Ishikawa (cell line): ENCODE data around the gene MARK3.
A peak's percentile ranks its signal among the peaks of the same experiment; 100 is the strongest.

Experiments
- CEBPB ChIP-seq: IDR thresholded peaks from 2 replicates; pipeline ENCODE4 v1.6.1; 2012
- CREB1 ChIP-seq: IDR thresholded peaks from 2 replicates; pipeline ENCODE4 v1.6.1; 2012; ENCODE audit warnings: low read depth
- EGR1 ChIP-seq: IDR thresholded peaks from 2 replicates; pipeline ENCODE4 v1.6.1; 2012
- EP300 ChIP-seq: IDR thresholded peaks from 2 replicates; pipeline ENCODE4 v1.6.1; 2012; ENCODE audit warnings: borderline replicate concordance
- FOXM1 ChIP-seq: IDR thresholded peaks from 2 replicates; pipeline ENCODE4 v1.6.1; 2012; ENCODE audit warnings: low read depth, borderline replicate concordance
- NFIC ChIP-seq: IDR thresholded peaks from 2 replicates; pipeline ENCODE4 v1.6.1; 2012
- RAD21 ChIP-seq: IDR thresholded peaks from 2 replicates; pipeline ENCODE4 v1.6.1; 2012; ENCODE audit warnings: low read depth
- TAF1 ChIP-seq: IDR thresholded peaks from 2 replicates; pipeline ENCODE4 v1.6.1; 2012; ENCODE audit warnings: low read depth, mild to moderate bottlenecking
- TCF12 ChIP-seq: IDR thresholded peaks from 2 replicates; pipeline ENCODE4 v1.6.1; 2012; ENCODE audit warnings: low read depth
- TEAD4 ChIP-seq: IDR thresholded peaks from 2 replicates; pipeline ENCODE4 v1.6.1; 2012
- YY1 ChIP-seq: IDR thresholded peaks from 2 replicates; pipeline ENCODE4 v1.6.1; 2012; ENCODE audit warnings: low read depth
- ZBTB7A ChIP-seq: IDR thresholded peaks from 2 replicates; pipeline ENCODE4 v1.6.1; 2012; ENCODE audit warnings: low read depth
- TF ChIP-seq, protein P1 (sequence below): IDR thresholded peaks from 2 replicates; pipeline ENCODE4 v1.6.1; 2012
- TF ChIP-seq, protein P2 (sequence below): IDR thresholded peaks from 2 replicates; pipeline ENCODE4 v1.6.1; 2012; ENCODE audit warnings: low read depth, mild to moderate bottlenecking
- TF ChIP-seq, protein P3 (sequence below): IDR thresholded peaks from 2 replicates; pipeline ENCODE4 v1.6.1; 2012

Gene MARK3

DNA sequence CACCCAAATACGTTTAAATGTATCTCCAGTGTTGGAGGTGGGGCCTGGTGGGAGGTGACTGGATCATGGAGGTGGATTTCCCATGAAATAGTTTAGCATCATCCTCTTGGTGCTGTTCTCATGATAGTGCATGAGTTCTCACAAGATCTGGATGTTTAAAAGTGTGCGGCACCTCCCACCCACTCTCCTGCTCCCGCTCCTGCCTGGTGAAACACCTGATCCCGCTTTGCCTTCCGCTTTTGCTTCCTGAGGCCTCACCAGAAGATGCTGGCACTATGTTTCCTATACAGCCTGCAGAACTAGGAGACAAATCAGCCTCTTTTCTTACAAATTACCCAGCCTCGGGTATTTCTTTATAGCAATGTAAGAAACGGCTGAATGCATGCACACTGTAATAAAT is 31.1 kb upstream of the MARK3 start:
- TF ChIP-seq EP300 (no peak), NFIC (no peak), TEAD4 (no peak), CREB1 (no peak), CEBPB (no peak), EGR1 (no peak), YY1 (no peak), FOXM1 (no peak), RAD21 (no peak), TCF12 (no peak), ZBTB7A (no peak), TAF1 (no peak)
- TF ChIP-seq, protein P1, sequence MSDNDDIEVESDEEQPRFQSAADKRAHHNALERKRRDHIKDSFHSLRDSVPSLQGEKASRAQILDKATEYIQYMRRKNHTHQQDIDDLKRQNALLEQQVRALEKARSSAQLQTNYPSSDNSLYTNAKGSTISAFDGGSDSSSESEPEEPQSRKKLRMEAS = no peak
- TF ChIP-seq, protein P2, sequence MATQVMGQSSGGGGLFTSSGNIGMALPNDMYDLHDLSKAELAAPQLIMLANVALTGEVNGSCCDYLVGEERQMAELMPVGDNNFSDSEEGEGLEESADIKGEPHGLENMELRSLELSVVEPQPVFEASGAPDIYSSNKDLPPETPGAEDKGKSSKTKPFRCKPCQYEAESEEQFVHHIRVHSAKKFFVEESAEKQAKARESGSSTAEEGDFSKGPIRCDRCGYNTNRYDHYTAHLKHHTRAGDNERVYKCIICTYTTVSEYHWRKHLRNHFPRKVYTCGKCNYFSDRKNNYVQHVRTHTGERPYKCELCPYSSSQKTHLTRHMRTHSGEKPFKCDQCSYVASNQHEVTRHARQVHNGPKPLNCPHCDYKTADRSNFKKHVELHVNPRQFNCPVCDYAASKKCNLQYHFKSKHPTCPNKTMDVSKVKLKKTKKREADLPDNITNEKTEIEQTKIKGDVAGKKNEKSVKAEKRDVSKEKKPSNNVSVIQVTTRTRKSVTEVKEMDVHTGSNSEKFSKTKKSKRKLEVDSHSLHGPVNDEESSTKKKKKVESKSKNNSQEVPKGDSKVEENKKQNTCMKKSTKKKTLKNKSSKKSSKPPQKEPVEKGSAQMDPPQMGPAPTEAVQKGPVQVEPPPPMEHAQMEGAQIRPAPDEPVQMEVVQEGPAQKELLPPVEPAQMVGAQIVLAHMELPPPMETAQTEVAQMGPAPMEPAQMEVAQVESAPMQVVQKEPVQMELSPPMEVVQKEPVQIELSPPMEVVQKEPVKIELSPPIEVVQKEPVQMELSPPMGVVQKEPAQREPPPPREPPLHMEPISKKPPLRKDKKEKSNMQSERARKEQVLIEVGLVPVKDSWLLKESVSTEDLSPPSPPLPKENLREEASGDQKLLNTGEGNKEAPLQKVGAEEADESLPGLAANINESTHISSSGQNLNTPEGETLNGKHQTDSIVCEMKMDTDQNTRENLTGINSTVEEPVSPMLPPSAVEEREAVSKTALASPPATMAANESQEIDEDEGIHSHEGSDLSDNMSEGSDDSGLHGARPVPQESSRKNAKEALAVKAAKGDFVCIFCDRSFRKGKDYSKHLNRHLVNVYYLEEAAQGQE = no peak
- TF ChIP-seq, protein P3, sequence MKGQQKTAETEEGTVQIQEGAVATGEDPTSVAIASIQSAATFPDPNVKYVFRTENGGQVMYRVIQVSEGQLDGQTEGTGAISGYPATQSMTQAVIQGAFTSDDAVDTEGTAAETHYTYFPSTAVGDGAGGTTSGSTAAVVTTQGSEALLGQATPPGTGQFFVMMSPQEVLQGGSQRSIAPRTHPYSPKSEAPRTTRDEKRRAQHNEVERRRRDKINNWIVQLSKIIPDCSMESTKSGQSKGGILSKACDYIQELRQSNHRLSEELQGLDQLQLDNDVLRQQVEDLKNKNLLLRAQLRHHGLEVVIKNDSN = no peak

DNA sequence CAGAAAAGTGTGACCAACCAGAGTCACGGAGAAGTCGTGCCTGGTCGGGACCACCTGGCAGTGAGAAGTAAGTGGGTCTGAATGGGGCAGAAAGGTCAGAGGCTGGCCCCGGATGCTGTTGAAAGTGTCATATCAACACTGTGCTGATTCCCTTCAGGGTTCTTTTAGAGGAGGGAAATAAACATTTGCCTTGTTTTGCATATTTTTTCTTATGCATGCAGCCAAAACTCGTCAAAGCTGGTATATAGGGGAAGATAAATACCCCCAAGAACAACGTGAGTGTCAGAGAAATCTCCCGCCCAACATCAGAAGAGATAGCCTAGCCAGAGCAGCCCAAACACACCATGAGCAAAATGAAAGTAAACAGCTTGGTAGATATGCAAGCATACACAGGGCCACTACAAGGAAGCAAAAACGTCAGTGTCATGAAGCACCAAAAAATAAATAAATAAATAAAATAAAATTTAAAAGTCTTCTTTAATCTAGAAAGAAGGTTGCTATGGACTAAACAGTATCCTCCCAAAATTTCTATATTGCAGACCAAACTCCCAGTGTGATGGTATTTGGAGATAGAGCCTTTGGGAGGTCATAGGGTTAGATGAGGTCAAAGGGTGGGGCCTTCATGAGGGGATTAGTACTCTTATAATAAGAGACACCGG is 29.1 kb upstream of the MARK3 start:
- TF ChIP-seq NFIC = no peak

DNA sequence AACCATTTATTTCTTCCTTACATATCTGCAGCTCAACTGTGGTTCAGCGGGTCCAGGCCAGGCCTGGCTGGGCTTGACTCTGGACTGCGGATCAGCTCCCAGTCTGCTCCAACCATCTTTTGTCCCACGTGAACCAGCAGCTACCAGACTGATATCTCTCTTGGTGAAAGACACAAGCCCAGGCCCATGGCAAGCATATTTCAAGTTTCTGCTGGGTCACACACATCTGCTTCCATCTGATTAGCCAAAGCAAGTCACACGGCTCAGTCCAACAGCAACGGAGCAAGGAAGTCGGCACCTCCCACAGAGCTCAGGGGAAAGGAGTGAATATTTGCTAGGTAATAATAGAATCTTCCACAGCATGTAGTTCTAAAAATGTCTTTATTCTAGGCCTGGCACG is 24.7 kb upstream of the MARK3 start:
- TF ChIP-seq RAD21 (no peak), NFIC (no peak), FOXM1 (no peak), TCF12 (no peak), ZBTB7A (no peak), CEBPB (no peak), YY1 (no peak), CREB1 (no peak), EGR1 (no peak), TAF1 (no peak), TEAD4 (no peak), EP300 (no peak)
- TF ChIP-seq, protein P2 = no peak
- TF ChIP-seq, protein P3 = no peak
- TF ChIP-seq, protein P1 = no peak

DNA sequence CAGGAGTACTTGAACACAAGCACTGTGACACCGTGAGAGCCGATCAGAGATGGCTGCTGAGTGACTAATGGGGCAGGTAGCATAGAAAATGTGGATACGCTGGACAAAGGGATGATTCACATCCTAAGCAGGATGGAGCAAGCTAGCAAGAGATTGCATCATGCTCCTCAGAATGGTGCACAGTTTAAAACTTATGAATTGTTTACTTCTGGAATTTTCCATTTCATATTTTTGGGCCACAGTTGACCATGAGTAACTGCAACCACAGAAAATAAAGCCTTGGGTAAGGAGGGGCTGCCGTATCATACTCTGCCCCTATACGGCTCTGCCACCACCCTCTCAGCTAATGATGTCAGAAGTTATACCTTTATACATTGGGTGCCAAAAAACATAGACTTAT is 23.3 kb upstream of the MARK3 start:
- no peak for TF ChIP-seq TCF12
- no peak for TF ChIP-seq EGR1
- TF ChIP-seq CEBPB = peak; percentile 81
- TF ChIP-seq, protein P1 = no peak
- TF ChIP-seq TAF1 = no peak
- TF ChIP-seq ZBTB7A = no peak
- no peak for TF ChIP-seq FOXM1
- TF ChIP-seq, protein P3 = no peak
- TF ChIP-seq, protein P2 = no peak
- TF ChIP-seq CREB1 = no peak
- 0 out of 2 replicates have a peak, but pooled peaks have one; percentile 37 for TF ChIP-seq YY1
- no peak for TF ChIP-seq EP300
- no peak for TF ChIP-seq TEAD4
- TF ChIP-seq RAD21 = no peak
- no peak for TF ChIP-seq NFIC
